HUES48 (cell line): Measurements from ENCODE around the gene VPREB3.

Source experiments
- H3K27ac ChIP-seq: one replicate; pipeline ENCODE4 v1.7.0; 2013; ENCODE audit warnings: low read depth, low read length, inconsistent platforms
- H3K27me3 ChIP-seq: 2 replicates; pipeline ENCODE4 v1.6.1; 2013; ENCODE audit warnings: mild to moderate bottlenecking, low read length; ENCODE audit not compliant: control insufficient read depth, insufficient read depth
- H3K36me3 ChIP-seq: 2 replicates; pipeline ENCODE4 v1.6.1; 2013; ENCODE audit warnings: low read length; ENCODE audit not compliant: control insufficient read depth, insufficient read depth
- H3K4me1 ChIP-seq: 2 replicates; pipeline ENCODE4 v1.6.1; 2013; ENCODE audit warnings: mild to moderate bottlenecking, low read length; ENCODE audit not compliant: control insufficient read depth, insufficient read depth
- H3K4me3 ChIP-seq: 2 replicates; pipeline ENCODE4 v1.5.1; 2013; ENCODE audit warnings: mild to moderate bottlenecking, low read depth, low read length
- H3K9ac ChIP-seq: 2 replicates; pipeline ENCODE4 v1.6.1; 2013; ENCODE audit warnings: mild to moderate bottlenecking, low read depth, low read length, moderate library complexity
- H3K9me3 ChIP-seq: 2 replicates; pipeline ENCODE4 v1.6.1; 2013; ENCODE audit warnings: low read length; ENCODE audit not compliant: control insufficient read depth, insufficient read depth

VPREB3 gene

GRCh38 chr22:23722160-23722559, 32.1 kb downstream of the VPREB3 start:
- Histone ChIP-seq H3K9ac (no peak overlapping the region), H3K4me1 (0 out of 2 replicates have a peak, but pooled peaks cover 3% of the 10 kb centered on the region)

GRCh38 chr22:23720855-23721254, 33.4 kb downstream of the VPREB3 start:
- Histone ChIP-seq H3K27ac (no peak overlapping the region), H3K36me3 (no peaks in the 10 kb centered on the region), H3K4me3 (no peak overlapping the region), H3K27me3 (no peaks in the 10 kb centered on the region), H3K9me3 (no peaks in the 10 kb centered on the region), H3K9ac (no peak overlapping the region), H3K4me1 (0 out of 2 replicates have a peak, but pooled peaks cover 3% of the 10 kb centered on the region)

More at GRCh38 chr22:23722160-23722559, 32.1 kb downstream of the VPREB3 start:
- Histone ChIP-seq H3K27me3 (no peaks in the 10 kb centered on the region), H3K4me3 (no peak overlapping the region), H3K9me3 (no peaks in the 10 kb centered on the region), H3K27ac (no peak overlapping the region), H3K36me3 (no peaks in the 10 kb centered on the region)

- Histone ChIP-seq H3K4me1 (0 out of 2 replicates have a peak, but pooled peaks cover 3% of the 10 kb centered on the region), H3K9ac (no peak overlapping the region), H3K27me3 (no peaks in the 10 kb centered on the region), H3K27ac (no peak overlapping the region), H3K9me3 (no peaks in the 10 kb centered on the region), H3K36me3 (peaks cover 15% of the 10 kb centered on the region), H3K4me3 (no peak overlapping the region)
These were observed 35.7 kb downstream of the VPREB3 start for GRCh38 chr22:23718371-23719165.

GRCh38 chr22:23716811-23717801, 37.1 kb downstream of the VPREB3 start:
- H3K4me3 ChIP-seq, result peak overlapping the region; percentile 88
- 0 out of 2 replicates have a peak, but pooled peaks cover 3% of the 10 kb centered on the region for H3K4me1 ChIP-seq

GRCh38 chr22:23715806-23716375, 38.3 kb downstream of the VPREB3 start:
- Histone ChIP-seq H3K4me1 (0 out of 2 replicates have a peak, but pooled peaks cover 3% of the 10 kb centered on the region), H3K36me3 (peaks cover 41% of the 10 kb centered on the region), H3K4me3 (peak overlapping the region; percentile 88), H3K27ac (no peak overlapping the region), H3K9ac (no peak overlapping the region), H3K9me3 (no peaks in the 10 kb centered on the region), H3K27me3 (no peaks in the 10 kb centered on the region)

More at GRCh38 chr22:23716811-23717801, 37.1 kb downstream of the VPREB3 start:
- Histone ChIP-seq H3K9ac (peak overlapping the region; percentile 87), H3K9me3 (no peaks in the 10 kb centered on the region), H3K27ac (peak overlapping the region; percentile 78), H3K27me3 (no peaks in the 10 kb centered on the region), H3K36me3 (peaks cover 29% of the 10 kb centered on the region)

GRCh38 chr22:23714596-23715578, 39.3 kb downstream of the VPREB3 start:
- Histone ChIP-seq H3K9me3 (no peaks in the 10 kb centered on the region), H3K36me3 (peaks cover 51% of the 10 kb centered on the region), H3K4me1 (0 out of 2 replicates have a peak, but pooled peaks cover 3% of the 10 kb centered on the region), H3K27me3 (no peaks in the 10 kb centered on the region), H3K9ac (no peak overlapping the region), H3K4me3 (no peak overlapping the region), H3K27ac (no peak overlapping the region)

- Histone ChIP-seq H3K4me1 (0 out of 2 replicates have a peak, but pooled peaks cover 3% of the 10 kb centered on the region), H3K36me3 (peaks cover 60% of the 10 kb centered on the region), H3K9ac (no peak overlapping the region), H3K4me3 (no peak overlapping the region), H3K27ac (no peak overlapping the region), H3K9me3 (no peaks in the 10 kb centered on the region), H3K27me3 (no peaks in the 10 kb centered on the region)
These were observed 40.3 kb downstream of the VPREB3 start for GRCh38 chr22:23713696-23714595.

- Histone ChIP-seq H3K9me3 (no peaks in the 10 kb centered on the region), H3K36me3 (peaks cover 77% of the 10 kb centered on the region), H3K27me3 (no peaks in the 10 kb centered on the region), H3K27ac (no peak overlapping the region), H3K4me3 (no peak overlapping the region), H3K9ac (no peak overlapping the region), H3K4me1 (no peaks in the 10 kb centered on the region)
These were observed 42.0 kb downstream of the VPREB3 start for GRCh38 chr22:23712256-23712655.

GRCh38 chr22:23709107-23709506, 45.1 kb downstream of the VPREB3 start:
- Histone ChIP-seq H3K4me3 (no peak overlapping the region), H3K9me3 (no peaks in the 10 kb centered on the region), H3K27ac (no peak overlapping the region), H3K4me1 (no peaks in the 10 kb centered on the region), H3K27me3 (no peaks in the 10 kb centered on the region), H3K36me3 (peaks cover 98% of the 10 kb centered on the region), H3K9ac (no peak overlapping the region)
